Naive B cell (primary cell): Measurements from ENCODE around the gene IQCE. TPM values are rescaled to one million over a fixed set of nuclear protein-coding genes. Genes with fewer than 3 reads are reported as not detected.
"Not testable (repeated sequence)": the region's sequence is repeated elsewhere in the genome, so short reads cannot be mapped to it uniquely, and the experiment has no call there.

Experiments
- ATAC-seq, 2 donors: fragments of 150-1000 bp; cut with Tn5 transposase; 2 replicates each; pipeline ENCODE4 v1.10.0; 2021; ENCODE audit warnings: low read depth in 2 of 2, mild to moderate bottlenecking in 2 of 2, moderate library complexity in 2 of 2
- DNase-seq: peaks from one replicate; pipeline ENCODE4 v3.0.0; 2022
- H3K27ac Mint-ChIP-seq, 6 donors: one replicate each; pipeline ENCODE4 v1.8.0; 2020 to 2022; ENCODE audit warnings: mild to moderate bottlenecking in 6 of 6, mixed read lengths in 6 of 6, moderate library complexity in 5 of 6, inconsistent platforms in 2 of 6
- H3K27me3 Mint-ChIP-seq, 3 donors: one replicate each; pipeline ENCODE4 v1.8.0; 2021 to 2022; ENCODE audit warnings: mixed read lengths in 3 of 3, mild to moderate bottlenecking in 1 of 3
- H3K36me3 Mint-ChIP-seq, 2 donors: one replicate each; pipeline ENCODE4 v1.8.0; 2020 to 2022; ENCODE audit warnings: mixed read lengths in 2 of 2, inconsistent platforms in 1 of 2, mild to moderate bottlenecking in 1 of 2
- H3K4me1 Mint-ChIP-seq, 3 donors: one replicate each; pipeline ENCODE4 v1.8.0; 2020 to 2022; ENCODE audit warnings: mixed read lengths in 3 of 3, inconsistent platforms in 1 of 3, mild to moderate bottlenecking in 1 of 3, moderate library complexity in 1 of 3
- H3K4me3 Mint-ChIP-seq, 8 donors: one replicate each; pipeline ENCODE4 v1.8.0; 2020 to 2022; ENCODE audit warnings: mild to moderate bottlenecking in 8 of 8, mixed read lengths in 8 of 8, moderate library complexity in 8 of 8, inconsistent platforms in 2 of 8
- H3K9me3 Mint-ChIP-seq, 7 donors: one replicate each; pipeline ENCODE4 v1.8.0; 2020 to 2022; ENCODE audit warnings: mixed read lengths in 7 of 7, mild to moderate bottlenecking in 5 of 7, inconsistent platforms in 2 of 7, moderate library complexity in 1 of 7
- polyA plus RNA-seq, 6 donors: library from polyadenylated mRNA; unstranded; fragments of 300-500 nt; fragmentation: Illumina TruSeq; gene quantifications; one replicate each; pipeline ENCODE4 v1.2.3, GENCODE V29; 2021; ENCODE audit warnings: low read depth in 6 of 6

IQCE gene
- polyA plus RNA-seq, 6 donors from 2014 or later: 0.36 to 1.7 (median 1.3) TPM; not detected in 1

DNA sequence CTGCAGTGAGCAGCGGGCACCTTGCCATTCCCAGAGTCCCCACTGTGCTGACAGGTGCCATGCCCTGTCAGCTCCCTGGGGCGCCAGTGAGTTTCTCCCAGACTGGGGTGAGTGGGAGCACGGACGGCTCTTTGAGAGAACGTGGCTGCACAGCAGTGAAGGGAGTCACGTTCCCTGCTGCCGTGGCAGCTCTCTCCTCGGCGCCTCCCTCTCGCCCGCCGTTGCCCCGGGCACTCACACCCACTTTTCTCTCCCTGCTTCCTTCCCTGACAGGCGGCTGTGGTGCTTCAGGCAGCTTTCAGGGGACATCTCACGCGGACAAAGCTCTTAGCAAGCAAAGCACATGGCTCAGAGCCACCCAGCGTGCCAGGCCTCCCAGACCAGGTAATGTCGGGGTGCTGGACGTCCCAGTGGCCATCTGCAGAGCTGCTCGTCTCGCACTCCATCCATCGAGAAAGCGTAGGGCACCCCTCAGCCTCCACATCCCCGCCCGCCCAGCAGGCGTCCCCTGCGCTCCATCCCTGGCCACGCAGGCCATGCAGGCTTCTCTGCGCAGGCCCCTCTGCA lies 45.9 kb downstream of the IQCE start:
- DNase-seq (no peak), ATAC-seq (no peak)
- peaks cover 22 to 30% (median 24%) of the 10 kb centered on the region in 3 donors for H3K4me1 Mint-ChIP-seq
- H3K27ac Mint-ChIP-seq: no peak overlapping the region
- H3K36me3 Mint-ChIP-seq: no peaks in the 10 kb centered on the region
- H3K4me3 Mint-ChIP-seq: no peak overlapping the region
- no peaks in the 10 kb centered on the region for H3K9me3 Mint-ChIP-seq
- peaks cover 0 to 9% (median 0%) of the 10 kb centered on the region in 3 donors for H3K27me3 Mint-ChIP-seq

- DNase-seq (no peak), ATAC-seq (no peak)
- H3K36me3 Mint-ChIP-seq: no peaks in the 10 kb centered on the region
- peaks cover 0 to 9% (median 0%) of the 10 kb centered on the region in 3 donors for H3K27me3 Mint-ChIP-seq
- peaks cover 25 to 36% (median 28%) of the 10 kb centered on the region in 3 donors for H3K4me1 Mint-ChIP-seq
- H3K4me3 Mint-ChIP-seq: no peak overlapping the region
- no peaks in the 10 kb centered on the region for H3K9me3 Mint-ChIP-seq
- no peak overlapping the region for H3K27ac Mint-ChIP-seq
These were observed 47.1 kb downstream of the IQCE start for GRCh38 chr7:2605608-2606538.

- Mint-ChIP-seq H3K9me3 (no peaks in the 10 kb centered on the region), H3K4me3 (no peak overlapping the region), H3K36me3 (no peaks in the 10 kb centered on the region), H3K27me3 (peaks cover 0 to 9% (median 0%) of the 10 kb centered on the region in 3 donors), H3K4me1 (peaks cover 25 to 36% (median 28%) of the 10 kb centered on the region in 3 donors), H3K27ac (no peak overlapping the region)
- DNase-seq: no peak
- no peak for ATAC-seq
These were observed 47.8 kb downstream of the IQCE start for GRCh38 chr7:2606539-2606936.

GRCh38 chr7:2607122-2607922 lies 48.5 kb downstream of the IQCE start:
- ATAC-seq (no peak), DNase-seq (no peak)
- Mint-ChIP-seq H3K36me3 (no peaks in the 10 kb centered on the region), H3K27ac (peak overlapping the region in 4 of 6 donors; percentile 28 to 95 (median 64)), H3K4me3 (peak overlapping the region; percentile 5 to 85 (median 62)), H3K9me3 (no peaks in the 10 kb centered on the region), H3K4me1 (peaks cover 25 to 33% (median 28%) of the 10 kb centered on the region in 3 donors), H3K27me3 (peaks cover 0 to 9% (median 0%) of the 10 kb centered on the region in 3 donors)

DNA sequence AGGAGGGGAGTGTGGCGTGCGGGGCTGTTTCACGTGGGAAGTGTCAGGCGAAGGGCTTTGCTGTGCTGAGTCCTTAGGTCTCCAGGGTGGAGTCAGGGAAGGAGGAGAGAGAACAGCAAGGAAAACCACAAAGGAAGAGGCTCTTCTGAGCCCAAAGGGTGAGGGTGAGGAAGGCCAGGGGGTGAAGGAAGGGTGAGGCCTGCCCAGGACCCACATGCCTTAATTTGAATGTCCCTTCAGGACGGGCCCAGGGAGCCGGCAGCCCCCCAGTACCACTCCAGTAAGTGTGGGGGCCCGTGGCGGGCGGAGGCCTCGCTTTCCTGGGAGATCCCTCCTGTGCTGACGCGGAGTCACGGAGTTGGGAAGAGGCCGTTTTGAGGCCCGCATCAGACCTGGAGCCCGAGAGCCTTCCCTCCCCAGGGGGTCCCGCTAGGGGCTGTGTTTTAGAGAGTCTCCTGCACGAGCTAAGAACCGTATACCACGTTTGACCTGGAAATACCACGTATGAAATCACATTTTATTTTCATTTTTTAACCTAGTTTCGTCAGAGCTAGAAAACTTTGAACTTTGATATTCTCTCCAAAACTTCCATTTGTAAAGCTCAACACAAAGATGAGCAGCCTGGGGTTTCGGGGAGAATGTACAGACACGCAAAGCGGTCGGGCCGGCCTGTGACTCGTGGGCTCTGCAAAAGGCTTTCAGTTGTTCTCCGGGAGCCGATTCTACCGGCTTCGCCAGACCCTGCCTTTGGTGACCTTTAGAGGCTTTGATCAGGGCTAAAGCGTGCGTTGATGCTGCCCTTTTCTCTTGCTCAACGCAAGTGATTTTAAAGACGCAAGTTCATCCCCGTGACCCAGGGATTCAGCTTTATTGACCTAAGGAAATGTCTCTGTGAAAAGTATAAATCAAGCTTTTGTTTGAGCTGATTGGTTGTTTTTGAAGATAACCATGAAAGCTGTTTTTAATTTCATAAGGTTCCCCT lies 49.4 kb downstream of the IQCE start:
- H3K27me3 Mint-ChIP-seq: peaks cover 0 to 1% (median 0%) of the 10 kb centered on the region in 3 donors
- DNase-seq (no peak), ATAC-seq (no peak)
- H3K4me1 Mint-ChIP-seq: peaks cover 23 to 33% (median 24%) of the 10 kb centered on the region in 3 donors
- H3K9me3 Mint-ChIP-seq: no peaks in the 10 kb centered on the region
- no peaks in the 10 kb centered on the region for H3K36me3 Mint-ChIP-seq
- H3K27ac Mint-ChIP-seq: peak overlapping the region; percentile 47 to 95 (median 88)
- peak overlapping the region; percentile 44 to 90 (median 85) for H3K4me3 Mint-ChIP-seq

- ATAC-seq: peak; percentile 98 to 99
These were observed 50.2 kb downstream of the IQCE start for GRCh38 chr7:2608921-2609411.

DNA sequence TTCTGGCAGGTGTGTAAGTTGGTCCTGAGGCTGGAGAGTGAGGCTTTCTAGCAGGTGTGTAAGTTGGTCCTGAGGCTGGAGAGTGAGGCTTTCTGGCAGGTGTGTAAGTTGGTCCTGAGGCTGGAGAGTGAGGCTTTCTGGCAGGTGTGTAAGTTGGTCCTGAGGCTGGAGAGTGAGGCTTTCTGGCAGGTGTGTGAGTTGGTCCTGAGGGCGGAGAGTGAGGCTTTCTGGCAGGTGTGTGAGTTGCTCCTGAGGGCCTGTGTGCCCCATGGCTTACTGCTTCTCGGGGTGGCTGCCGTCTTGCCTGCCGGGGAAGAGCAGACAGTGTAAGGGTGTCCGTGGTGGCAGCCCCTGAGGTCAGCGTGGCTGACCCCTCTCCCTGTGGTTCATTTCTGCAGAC lies 50.9 kb downstream of the IQCE start:
- H3K27ac Mint-ChIP-seq: peak overlapping the region in 2 of 6 donors; percentile 84 to 91
- not testable (repeated sequence) for H3K27me3 Mint-ChIP-seq, DNase-seq, H3K36me3 Mint-ChIP-seq, H3K9me3 Mint-ChIP-seq, ATAC-seq
- peaks cover 30 to 38% (median 31%) of the 10 kb centered on the region in 3 donors for H3K4me1 Mint-ChIP-seq
- peak overlapping the region in 7 of 8 donors; percentile 35 to 90 (median 64) for H3K4me3 Mint-ChIP-seq

More at GRCh38 chr7:2608921-2609411, 50.2 kb downstream of the IQCE start:
- Mint-ChIP-seq H3K4me1 (peaks cover 24 to 38% (median 30%) of the 10 kb centered on the region in 3 donors), H3K9me3 (no peaks in the 10 kb centered on the region), H3K36me3 (no peaks in the 10 kb centered on the region), H3K4me3 (peak overlapping the region; percentile 44 to 90 (median 83)), H3K27ac (peak overlapping the region; percentile 78 to 93 (median 88)), H3K27me3 (no peaks in the 10 kb centered on the region)
- DNase-seq: peak; percentile 73

DNA sequence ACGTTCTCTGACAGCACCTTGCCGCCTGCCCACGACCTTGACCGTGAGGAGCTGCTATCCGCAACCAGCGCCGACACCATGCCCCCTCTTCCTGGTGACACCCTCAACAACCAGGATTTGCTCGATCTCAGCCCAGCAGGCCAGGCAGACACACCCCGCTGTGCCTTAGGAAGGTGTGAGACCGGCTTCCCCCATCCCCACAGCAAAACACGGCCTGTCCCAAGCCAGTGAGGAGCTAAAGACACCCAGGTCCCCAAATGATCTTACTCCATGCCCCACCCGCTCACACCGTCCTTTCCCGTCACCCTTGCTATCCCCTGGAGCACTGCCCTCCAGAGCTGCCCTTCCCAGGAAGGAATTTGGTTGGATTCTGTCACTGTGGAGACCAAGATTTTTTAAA lies 51.7 kb downstream of the IQCE start:
- no peak for ATAC-seq
- no peak for DNase-seq
- Mint-ChIP-seq H3K9me3 (no peaks in the 10 kb centered on the region), H3K27me3 (no peaks in the 10 kb centered on the region), H3K36me3 (no peaks in the 10 kb centered on the region), H3K4me1 (peaks cover 30 to 41% (median 36%) of the 10 kb centered on the region in 3 donors), H3K4me3 (peak overlapping the region in 2 of 8 donors; percentile 13 to 44), H3K27ac (peak overlapping the region in 1 of 6 donors; percentile 65)

DNA sequence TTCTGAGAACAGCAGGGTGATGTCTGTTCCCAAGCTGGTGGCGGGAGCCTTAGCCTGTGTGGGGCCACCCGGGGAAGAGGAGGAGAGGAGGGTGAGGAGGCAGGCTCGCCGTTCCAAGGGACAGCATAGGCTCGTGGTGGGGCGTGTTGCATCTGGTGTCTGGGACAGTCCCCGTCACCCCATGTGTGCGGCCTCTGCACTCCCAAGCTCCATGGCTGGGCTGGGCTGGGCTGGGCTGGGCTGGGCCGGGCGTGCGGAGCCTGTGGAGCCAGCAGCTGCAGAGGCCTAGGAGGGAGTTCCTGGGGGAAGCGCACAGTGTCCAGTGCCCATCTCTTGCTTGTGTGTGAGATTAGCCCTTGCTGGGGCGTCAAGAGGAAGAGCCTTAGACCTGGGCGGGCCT lies 52.1 kb downstream of the IQCE start:
- DNase-seq (no peak), ATAC-seq (no peak)
- H3K27ac Mint-ChIP-seq: no peak overlapping the region
- no peaks in the 10 kb centered on the region for H3K36me3 Mint-ChIP-seq
- H3K27me3 Mint-ChIP-seq: no peaks in the 10 kb centered on the region
- H3K9me3 Mint-ChIP-seq: no peaks in the 10 kb centered on the region
- peak overlapping the region in 2 of 8 donors; percentile 6 to 44 for H3K4me3 Mint-ChIP-seq
- H3K4me1 Mint-ChIP-seq: peaks cover 30 to 41% (median 36%) of the 10 kb centered on the region in 3 donors

GRCh38 chr7:2611401-2611800 lies 52.6 kb downstream of the IQCE start:
- DNase-seq: no peak
- H3K4me1 Mint-ChIP-seq: peaks cover 30 to 41% (median 36%) of the 10 kb centered on the region in 3 donors
- no peak for ATAC-seq
- H3K27ac Mint-ChIP-seq: peak overlapping the region in 1 of 6 donors; percentile 21
- no peaks in the 10 kb centered on the region for H3K36me3 Mint-ChIP-seq
- H3K9me3 Mint-ChIP-seq: no peaks in the 10 kb centered on the region
- H3K4me3 Mint-ChIP-seq: peak overlapping the region in 1 of 8 donors; percentile 50
- no peaks in the 10 kb centered on the region for H3K27me3 Mint-ChIP-seq

GRCh38 chr7:2611922-2612321 lies 53.1 kb downstream of the IQCE start:
- peaks cover 30 to 41% (median 36%) of the 10 kb centered on the region in 3 donors for H3K4me1 Mint-ChIP-seq
- no peaks in the 10 kb centered on the region for H3K27me3 Mint-ChIP-seq
- ATAC-seq (no peak), DNase-seq (no peak)
- no peak overlapping the region for H3K27ac Mint-ChIP-seq
- H3K36me3 Mint-ChIP-seq: no peaks in the 10 kb centered on the region
- no peaks in the 10 kb centered on the region for H3K9me3 Mint-ChIP-seq
- peak overlapping the region in 1 of 8 donors; percentile 50 for H3K4me3 Mint-ChIP-seq
